Smooth muscle cell (in vitro differentiated cells): Measurements from ENCODE around the gene SCYGR3. TPM values are rescaled to one million over a fixed set of nuclear protein-coding genes. Genes with fewer than 3 reads are reported as not detected.

Experiments
- DNase-seq: peaks from one replicate; lab custom pipeline; 2025; ENCODE audit not compliant: unreplicated experiment; lab: John Stamatoyannopoulos, UW
- H2AFZ ChIP-seq: fragments of 200-600 bp; sonication (generic); 2 replicates; pipeline ENCODE4 v1.6.0; 2016; ENCODE audit warnings: antibody characterized with exemption, low read depth, mild to moderate bottlenecking
- H3F3A ChIP-seq: fragments of 200-600 bp; sonication (generic); 2 replicates; pipeline ENCODE4 v1.6.0; 2017; ENCODE audit warnings: antibody characterized with exemption, low read depth
- H3K27ac ChIP-seq: fragments of 200-600 bp; sonication (generic); 2 replicates; pipeline ENCODE4 v1.5.1; 2016; ENCODE audit warnings: low read depth, mild to moderate bottlenecking
- H3K27me3 ChIP-seq: fragments of 200-600 bp; sonication (generic); 2 replicates; pipeline ENCODE4 v1.6.1; 2016; ENCODE audit warnings: low read depth, mild to moderate bottlenecking
- H3K36me3 ChIP-seq: fragments of 200-600 bp; sonication (generic); 2 replicates; pipeline ENCODE4 v1.5.1; 2016; ENCODE audit warnings: low read depth
- H3K4me1 ChIP-seq: fragments of 200-600 bp; sonication (generic); 2 replicates; pipeline ENCODE4 v1.5.1; 2016; ENCODE audit warnings: low read depth
- H3K4me2 ChIP-seq: fragments of 200-600 bp; sonication (generic); 2 replicates; pipeline ENCODE4 v1.6.0; 2016; ENCODE audit warnings: mild to moderate bottlenecking
- H3K4me3 ChIP-seq: fragments of 200-600 bp; sonication (generic); 2 replicates; pipeline ENCODE4 v1.5.1; 2016; ENCODE audit warnings: mild to moderate bottlenecking
- H3K79me2 ChIP-seq: fragments of 200-600 bp; sonication (generic); 2 replicates; pipeline ENCODE4 v1.6.0; 2016; ENCODE audit warnings: low read depth, mild to moderate bottlenecking
- H3K9ac ChIP-seq: fragments of 200-600 bp; sonication (generic); 2 replicates; pipeline ENCODE4 v1.6.0; 2016; ENCODE audit warnings: low read depth
- H3K9me3 ChIP-seq: fragments of 200-600 bp; sonication (generic); replicated peaks from 2 replicates; pipeline ENCODE4 v1.5.1; 2016; ENCODE audit warnings: low read depth
- H4K20me1 ChIP-seq: fragments of 200-600 bp; sonication (generic); 2 replicates; pipeline ENCODE4 v1.6.0; 2016; ENCODE audit warnings: low read depth
- CTCF ChIP-seq: fragments of 200-600 bp; sonication (generic); IDR thresholded peaks from 2 replicates; pipeline ENCODE4 v1.5.1; 2017; ENCODE audit warnings: borderline replicate concordance, mild to moderate bottlenecking, antibody characterized with exemption; ENCODE audit not compliant: insufficient read depth, poor library complexity, severe bottlenecking
- WGBS: methylation state at CpG from one replicate; pipeline ENCODE4 v1.1.7; 2016; ENCODE audit warnings: low lambda C conversion rate; 5-methylcytosine and 5-hydroxymethylcytosine counted together
- polyA plus RNA-seq: library from polyadenylated mRNA; unstranded; fragments of >200 nt; fragmentation: Nextera tagmentation; extraction: Ambion mirVana; gene quantifications from 2 replicates; pipeline ENCODE4 v1.2.1, GENCODE V29; 2016
- total RNA-seq: library from RNA; depleted of rRNA; stranded (reverse); fragments of >200 nt; gene quantifications from 2 replicates; pipeline ENCODE4 v1.2.3, GENCODE V29; 2014

The SCYGR3 gene
- total and polyA plus RNA-seq, 2 experiments from 2014 or later = not detected

DNA sequence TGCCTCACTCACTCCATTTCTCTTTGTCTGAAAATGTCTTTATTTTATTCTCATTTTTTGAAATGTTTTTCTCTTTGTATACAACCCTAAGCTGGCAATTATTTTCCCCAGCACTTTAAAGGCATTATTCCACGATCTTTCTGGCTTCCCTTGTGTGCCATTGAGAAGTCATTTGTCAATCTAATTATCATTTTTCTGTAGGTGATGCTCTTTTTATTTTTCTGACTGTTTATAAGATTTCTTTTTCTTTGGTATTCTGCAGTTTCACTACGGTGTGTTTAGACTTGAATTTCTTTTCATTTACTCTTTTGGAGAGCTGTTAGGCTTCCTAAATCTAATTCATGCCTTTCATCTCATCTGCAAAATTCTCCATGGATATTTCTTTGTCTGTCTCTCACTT, 10.8 kb upstream of the SCYGR3 start:
- H3K9ac ChIP-seq = no peak overlapping the region
- WGBS = 63% methylated on average over 2 of the region's 2 CpGs

GRCh38 chr2:227623226-227623625, 8.6 kb upstream of the SCYGR3 start:
- H3K9me3 ChIP-seq = no peaks in the 10 kb centered on the region
- no peaks in the 10 kb centered on the region for H3F3A ChIP-seq
- no peak for DNase-seq
- peak overlapping the region; percentile 50 for H2AFZ ChIP-seq
- H3K4me1 ChIP-seq = no peaks in the 10 kb centered on the region
- H3K4me2 ChIP-seq = peak overlapping the region; percentile 64
- H3K36me3 ChIP-seq = no peaks in the 10 kb centered on the region
- no peaks in the 10 kb centered on the region for H3K27me3 ChIP-seq
- no peak for TF ChIP-seq CTCF
- peak overlapping the region; percentile 24 for H3K9ac ChIP-seq
- no peak overlapping the region for H3K4me3 ChIP-seq
- H4K20me1 ChIP-seq = no peaks in the 10 kb centered on the region
- no peaks in the 10 kb centered on the region for H3K79me2 ChIP-seq
- H3K27ac ChIP-seq = peak overlapping the region; percentile 79

More for the DNA sequence above, 10.8 kb upstream of the SCYGR3 start:
- Histone ChIP-seq H3K4me1 (peaks cover 4% of the 10 kb centered on the region), H4K20me1 (no peaks in the 10 kb centered on the region), H3F3A (no peaks in the 10 kb centered on the region), H3K79me2 (no peaks in the 10 kb centered on the region), H3K27me3 (no peaks in the 10 kb centered on the region), H3K36me3 (no peaks in the 10 kb centered on the region), H2AFZ (no peak overlapping the region), H3K4me2 (no peak overlapping the region), H3K27ac (no peak overlapping the region), H3K4me3 (no peak overlapping the region), H3K9me3 (no peaks in the 10 kb centered on the region)
- DNase-seq = no peak
- TF ChIP-seq CTCF = no peak

GRCh38 chr2:227617316-227618230, 2.9 kb upstream of the SCYGR3 start, which contains the start of gene SCYGR4:
Gene SCYGR4, plus strand, starts transcription at chr2:227617498. Its CDS starts 0 bp downstream, at chr2:227617498.
- Histone ChIP-seq H3K4me3 (no peak within 1 kb of the TSS), H3K4me1 (no peaks in the 10 kb centered on the region), H3K9ac (no peak within 1 kb of the TSS), H3K27ac (no peak within 1 kb of the TSS), H3F3A (no peaks in the 10 kb centered on the region), H3K27me3 (no peaks in the 10 kb centered on the region), H3K9me3 (no peaks in the 10 kb centered on the region), H2AFZ (peak within 1 kb of the TSS; percentile 70), H4K20me1 (no peaks in the 10 kb centered on the region), H3K4me2 (peak within 1 kb of the TSS; percentile 36), H3K79me2 (no peaks in the 10 kb centered on the region), H3K36me3 (no peaks in the 10 kb centered on the region)
- WGBS = 88% methylated on average over 16 of the region's 20 CpGs
- no peak for DNase-seq
- no peak for TF ChIP-seq CTCF
